HL-60/S4 treated with retinoic acid at 250 ng/mL for 4 days and 3 days (cell line): ENCODE data around the gene MAPK7.

Experiments
- in situ Hi-C: fragments of 300-500 bp; cut with MboI; formaldehyde crosslinking; loops from 2 replicates; pipeline ENCODE4 v1.7.0; 2022; ENCODE audit warnings: low sequenced_read_pairs

The MAPK7 gene

DNA sequence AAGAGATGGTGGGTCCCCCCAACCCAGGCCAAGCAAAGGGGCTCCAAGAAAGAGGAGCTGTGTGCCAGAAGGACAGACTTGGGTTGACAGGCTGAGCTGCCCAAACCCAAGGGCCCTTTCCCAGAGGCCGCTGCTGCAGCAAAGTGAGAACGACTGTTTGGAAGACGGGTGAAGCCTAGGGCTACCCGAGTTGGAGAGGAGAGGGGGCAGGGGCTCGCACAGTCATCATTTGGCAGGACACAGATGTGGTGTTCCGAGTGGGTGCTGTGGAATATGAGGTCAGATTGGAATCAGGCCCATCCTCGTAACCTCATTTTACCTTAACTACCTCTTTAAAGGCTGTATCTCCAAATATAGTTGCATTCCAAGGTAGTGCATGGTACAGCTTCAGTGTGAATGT is 14.0 kb downstream of the MAPK7 start:
- in situ Hi-C loops, result no loop called here

DNA sequence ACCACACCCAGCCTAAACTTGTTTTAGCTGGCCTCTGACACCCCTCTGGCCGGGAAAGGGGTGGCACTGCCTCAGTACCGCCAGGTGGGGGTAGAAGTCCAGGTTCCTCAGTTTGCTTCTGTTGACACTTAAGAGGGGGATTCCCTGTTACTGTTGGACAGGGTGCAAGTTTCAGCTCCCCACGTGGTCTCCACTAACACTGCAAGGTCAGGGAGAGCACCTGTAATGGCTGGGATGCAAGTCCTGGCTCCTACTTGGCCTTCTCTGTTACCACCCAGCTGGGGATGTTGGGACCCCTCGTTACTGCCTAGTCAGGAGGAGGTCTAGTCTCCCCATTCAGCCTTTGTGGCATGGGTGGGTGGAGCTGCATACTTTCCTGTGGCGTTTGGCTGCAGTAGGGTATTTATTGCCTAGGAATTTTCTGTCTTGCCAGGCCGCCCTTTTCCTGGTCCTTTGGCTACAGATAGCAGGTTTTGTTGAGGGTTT is 19.3 kb downstream of the MAPK7 start:
- in situ Hi-C loops, result no loop called here

DNA sequence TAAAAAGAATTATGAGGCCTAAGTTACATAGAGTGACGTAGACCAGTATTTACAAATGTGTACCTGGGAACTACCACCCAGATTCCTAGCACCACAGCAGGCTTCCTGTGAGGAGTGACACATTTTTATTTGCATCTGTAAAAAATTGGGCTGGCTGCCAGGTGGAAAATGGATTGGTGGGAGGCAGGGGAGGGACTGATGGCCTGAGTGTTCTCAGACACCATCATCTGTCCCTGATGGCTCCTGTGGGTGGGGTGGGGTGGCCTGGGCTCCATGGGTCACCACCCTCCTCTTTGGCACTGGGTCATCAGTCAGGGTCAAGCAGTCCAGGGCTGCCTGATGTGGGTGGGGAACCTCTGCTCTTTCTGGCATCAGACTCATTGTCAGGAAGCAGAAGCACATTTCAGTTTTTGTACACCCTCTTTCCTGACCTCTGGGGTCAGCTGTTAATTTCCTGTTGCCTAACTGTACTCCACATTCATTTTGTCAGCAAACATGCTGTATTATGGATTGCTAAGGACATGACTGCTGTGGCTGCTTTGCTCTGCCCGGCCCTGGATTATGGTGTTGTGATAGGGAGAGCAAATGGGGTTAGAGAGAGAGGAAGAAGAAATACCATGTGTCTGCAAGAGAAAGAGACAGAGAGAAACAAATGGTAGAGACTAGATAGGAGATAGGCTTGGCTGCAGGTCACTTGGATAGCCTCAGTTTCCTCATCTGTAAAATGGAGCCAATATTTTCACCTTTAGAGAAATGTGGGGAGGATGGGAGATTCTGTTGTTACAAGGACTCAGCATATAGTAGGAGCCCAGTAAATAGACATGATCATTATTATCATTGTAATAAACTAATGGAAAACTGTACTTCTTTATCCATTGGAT is 20.2 kb downstream of the MAPK7 start:
- in situ Hi-C loops, result no loop called here

DNA sequence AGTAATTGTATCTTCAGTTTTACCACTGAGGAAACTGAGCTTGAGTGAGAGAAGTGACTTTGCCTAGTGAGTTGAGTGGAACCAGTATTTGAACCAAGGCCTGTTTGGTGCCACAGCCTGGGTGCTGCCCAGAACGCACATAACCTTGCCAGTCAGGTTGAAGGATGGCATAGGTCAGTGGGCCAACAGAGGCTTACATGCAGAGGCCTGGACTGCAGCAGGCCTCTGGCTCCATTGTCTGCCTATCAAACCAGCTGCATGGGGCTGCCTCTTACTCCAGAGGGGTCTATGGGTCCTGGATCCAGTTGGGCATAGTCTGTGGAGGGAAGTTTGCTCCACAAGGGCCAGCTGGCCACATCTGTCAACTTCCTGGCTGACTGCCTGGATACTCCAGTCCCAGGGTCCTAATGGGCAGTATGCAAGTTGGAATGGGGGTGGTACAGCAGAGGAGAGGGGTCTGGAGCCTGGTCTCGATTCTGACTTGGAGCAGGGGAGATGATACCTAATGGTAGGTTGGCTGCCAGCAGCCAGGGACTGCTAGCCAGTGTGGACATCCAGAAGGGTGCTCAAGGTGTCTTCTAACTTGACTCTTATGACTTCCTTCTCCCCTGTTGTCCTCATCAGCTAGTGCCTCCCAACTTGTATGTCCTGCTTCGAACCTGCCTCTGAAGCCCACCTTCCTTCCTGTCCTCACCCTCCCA is 21.6 kb downstream of the MAPK7 start:
- in situ Hi-C loops, result no loop called here

DNA sequence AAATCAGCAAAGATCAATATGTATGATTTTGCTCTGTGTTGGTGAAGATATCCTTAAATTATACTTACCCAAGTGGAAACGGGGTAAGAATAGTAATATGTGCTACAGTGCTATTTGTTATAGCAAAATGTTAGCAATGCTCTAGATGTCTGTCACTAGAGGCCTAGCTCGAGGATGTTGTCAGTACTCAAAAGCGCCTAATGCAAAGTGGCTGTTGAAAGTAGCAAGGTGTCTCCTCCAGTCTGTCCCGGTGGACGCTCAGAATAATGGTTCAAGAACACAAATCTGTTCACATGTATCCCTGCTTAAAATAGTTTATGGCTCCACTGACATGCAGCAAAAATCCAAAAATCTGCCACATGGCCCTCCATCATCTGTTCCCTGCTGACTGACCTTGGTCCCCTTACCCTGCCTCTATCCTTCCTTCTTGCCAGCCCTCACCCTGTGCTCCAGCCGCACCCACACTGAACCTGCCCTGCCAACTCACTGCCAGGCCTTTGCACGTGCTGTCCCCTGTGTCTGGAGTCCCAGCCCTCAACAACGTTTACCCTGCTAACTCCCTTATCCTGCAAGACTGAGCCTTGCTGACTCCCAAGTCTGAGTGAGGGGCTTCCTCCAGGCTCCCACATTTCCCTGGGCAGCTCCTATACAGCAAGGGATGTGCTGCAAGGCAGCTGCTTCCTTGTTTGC is 23.2 kb downstream of the MAPK7 start:
- in situ Hi-C loops, result no loop called here

DNA sequence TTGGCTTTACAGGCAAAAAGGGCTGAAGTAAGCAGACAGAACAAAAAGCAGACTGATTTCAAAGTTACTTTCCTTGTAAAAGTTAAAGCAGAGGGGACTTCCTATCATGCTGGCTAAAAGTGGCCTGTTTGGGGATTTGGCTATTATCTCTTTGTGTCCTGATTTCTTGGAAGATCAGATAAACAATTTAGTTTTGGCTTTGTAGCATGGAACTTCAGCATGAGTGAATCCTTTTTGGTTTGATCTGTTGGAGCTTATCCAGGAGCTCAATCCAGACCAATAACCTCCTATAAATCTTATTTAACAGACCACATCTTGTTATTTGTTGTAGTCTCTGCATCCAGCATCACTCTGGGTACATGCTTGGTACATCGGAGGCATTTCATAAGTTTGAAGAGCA is 23.9 kb downstream of the MAPK7 start:
- in situ Hi-C loops, result no loop called here

DNA sequence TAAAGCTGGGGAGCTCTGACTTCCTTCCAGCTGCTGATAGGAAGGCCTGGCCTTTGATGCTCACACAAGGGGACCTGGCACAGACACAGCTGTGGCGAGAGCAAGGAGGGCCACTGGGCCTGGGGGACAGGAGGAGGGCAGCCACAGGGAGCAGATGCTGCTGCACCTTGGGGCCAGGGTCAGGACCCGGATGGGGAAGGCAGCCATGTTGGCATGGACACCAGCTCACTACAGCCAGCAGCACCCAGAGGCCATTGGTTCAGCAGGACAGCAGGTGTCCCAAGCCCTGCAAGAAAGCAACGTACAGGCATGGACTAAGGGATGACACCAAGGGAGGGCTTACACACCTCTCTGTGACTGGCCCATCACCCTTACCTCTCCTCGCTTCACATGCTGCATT is 24.7 kb downstream of the MAPK7 start:
- in situ Hi-C loops, result no loop called here

DNA sequence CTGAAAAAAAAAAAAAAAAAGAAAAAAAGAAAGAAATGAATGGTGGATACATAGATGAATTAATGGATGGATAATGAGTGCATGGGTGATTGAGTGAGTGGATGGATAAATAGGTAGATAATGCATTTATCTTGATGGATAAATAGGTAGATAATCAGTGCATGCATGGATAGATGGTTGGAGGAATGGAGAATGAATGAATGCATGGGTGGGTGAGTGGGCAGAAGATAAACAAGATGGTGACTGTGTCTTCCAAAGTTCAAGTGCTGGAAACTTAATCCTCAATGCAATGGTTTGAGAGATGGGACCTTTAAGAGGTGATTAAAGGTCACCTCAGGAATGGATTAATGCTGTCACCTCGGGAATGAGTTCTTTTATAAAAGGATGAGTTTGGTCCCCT is 26.0 kb downstream of the MAPK7 start:
- in situ Hi-C loops, result no loop called here

DNA sequence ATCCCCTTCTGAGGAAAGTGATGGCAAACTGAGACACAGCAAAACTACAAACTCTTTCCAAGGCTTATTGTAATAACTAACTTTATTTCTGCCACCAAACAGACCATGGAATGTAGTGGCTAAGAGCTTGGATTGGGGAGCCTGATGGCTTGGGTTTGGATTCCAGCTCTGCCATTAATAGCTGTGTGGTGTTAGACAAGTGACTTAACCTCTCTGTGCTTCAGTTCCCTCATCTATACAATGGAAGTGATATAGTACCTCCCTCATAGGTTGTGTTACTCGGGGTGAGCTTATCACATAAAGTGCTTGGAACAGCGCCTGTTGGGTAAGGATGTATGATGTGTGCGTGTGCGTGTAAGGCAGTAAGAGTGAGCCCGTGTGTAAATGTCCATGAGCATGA is 26.8 kb downstream of the MAPK7 start:
- in situ Hi-C loops, result no loop called here

DNA sequence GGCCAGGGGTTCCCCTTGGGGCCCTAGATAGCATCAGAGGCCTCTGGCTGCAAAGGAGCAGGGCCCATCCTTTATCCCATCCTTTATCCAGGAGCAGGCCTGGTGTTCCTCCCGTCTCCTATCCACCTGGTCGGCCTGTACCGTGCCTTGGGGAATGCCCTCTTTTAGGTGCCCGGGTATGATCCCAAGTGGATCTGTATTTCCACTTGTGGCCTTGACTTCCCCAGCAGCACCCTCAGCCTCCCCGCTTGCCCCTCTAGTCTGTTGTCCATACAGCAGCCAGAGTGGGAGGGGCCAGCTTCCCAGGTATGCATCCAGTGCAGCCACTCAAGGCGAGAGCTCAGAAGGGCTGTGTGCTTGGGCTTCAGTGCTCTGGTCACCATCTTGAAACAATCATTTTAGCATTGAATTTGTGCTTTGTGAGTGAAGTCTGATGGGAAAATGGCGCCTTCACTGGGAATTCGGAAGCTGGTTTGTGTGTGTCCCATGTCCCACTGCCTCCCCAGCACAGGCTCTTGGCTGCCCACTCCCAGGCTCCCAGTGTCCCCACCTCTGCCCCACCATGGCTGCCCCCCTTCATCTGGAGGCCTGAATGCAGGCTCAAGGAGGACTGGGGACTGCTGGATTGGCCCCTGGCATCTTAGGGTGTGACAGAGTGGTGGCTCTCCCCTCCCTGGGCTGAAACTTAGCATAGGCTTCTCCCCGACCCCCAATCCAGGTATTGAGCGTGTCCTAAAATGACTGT is 29.5 kb downstream of the MAPK7 start:
- in situ Hi-C loops, result no loop called here

DNA sequence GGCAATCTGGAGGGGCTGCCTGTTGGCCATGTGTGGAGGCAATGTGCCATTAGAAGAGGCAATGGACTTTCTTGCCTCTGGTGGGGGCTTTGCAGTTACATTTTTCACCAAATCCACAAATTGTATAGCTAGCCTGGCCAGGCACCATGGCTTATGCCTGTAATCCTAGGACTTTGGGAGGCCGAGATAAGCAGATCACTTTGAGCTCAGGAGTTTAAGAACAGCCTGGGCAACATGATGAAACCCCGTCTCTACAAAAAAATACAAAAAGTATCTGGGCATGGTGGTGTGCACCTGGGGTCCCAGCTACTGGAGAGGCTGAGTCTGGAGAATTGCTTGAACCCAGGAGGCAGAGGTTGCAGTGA is 30.0 kb downstream of the MAPK7 start:
- in situ Hi-C loops, result no loop called here

DNA sequence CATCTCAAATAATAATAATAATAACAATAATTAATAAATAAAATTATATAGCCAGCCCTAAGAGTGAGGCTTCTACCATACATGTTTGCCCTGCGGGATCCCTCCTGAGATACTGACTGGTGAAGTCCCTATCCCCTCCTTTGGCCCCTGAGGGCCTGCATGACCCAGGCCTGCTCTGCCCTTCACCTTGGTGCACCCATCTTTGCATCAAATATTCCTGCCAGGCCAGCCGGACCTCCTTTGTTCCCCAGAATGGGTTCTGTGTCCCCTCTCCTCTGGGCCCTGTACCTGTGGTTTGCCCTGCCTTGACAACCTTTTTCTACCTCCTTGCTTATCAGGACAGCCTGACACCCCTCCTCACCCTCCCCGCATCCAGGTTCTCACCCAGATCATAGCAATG is 30.8 kb downstream of the MAPK7 start:
- in situ Hi-C loops, result no loop called here

DNA sequence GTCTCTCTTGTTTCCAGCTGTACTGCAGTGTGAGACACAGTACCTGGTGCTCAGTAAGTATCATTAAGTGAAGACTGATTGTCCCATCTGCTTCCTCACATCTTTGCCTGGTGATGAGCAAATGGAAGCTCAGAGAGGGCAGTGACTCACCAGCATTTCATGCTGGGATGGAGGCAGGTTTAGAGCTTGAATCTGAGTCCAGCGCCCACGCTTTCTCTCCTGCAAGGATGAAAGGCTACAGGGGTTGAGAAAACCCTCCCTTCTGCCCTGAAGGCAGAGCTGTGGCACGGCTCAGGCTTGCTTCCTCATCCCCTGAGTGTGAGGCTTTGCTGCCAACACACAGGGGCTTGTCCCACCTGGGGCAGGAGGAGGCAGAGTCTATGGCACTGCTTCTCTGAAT is 31.2 kb downstream of the MAPK7 start:
- in situ Hi-C loops, result no loop called here

DNA sequence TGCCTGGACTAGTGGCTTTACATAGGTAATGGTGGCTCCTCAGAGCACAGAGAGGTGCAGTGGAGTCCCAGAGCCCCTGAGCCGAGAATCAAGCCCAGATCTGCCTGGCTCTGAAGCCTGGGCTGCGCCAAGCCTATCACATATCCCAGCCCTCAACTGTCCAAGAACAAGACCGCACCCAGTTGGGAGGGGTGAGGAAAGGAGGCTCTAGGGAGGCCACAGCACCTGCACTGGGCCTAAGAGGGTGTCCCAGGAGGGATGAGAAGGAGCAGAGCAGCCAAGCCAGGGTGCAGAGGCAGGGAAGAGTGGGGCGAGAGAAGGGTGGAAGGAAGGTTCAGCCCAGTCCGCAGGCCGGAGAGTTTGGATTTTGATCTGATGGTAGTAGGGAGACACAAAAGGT is 31.8 kb downstream of the MAPK7 start:
- in situ Hi-C loops, result no loop called here

DNA sequence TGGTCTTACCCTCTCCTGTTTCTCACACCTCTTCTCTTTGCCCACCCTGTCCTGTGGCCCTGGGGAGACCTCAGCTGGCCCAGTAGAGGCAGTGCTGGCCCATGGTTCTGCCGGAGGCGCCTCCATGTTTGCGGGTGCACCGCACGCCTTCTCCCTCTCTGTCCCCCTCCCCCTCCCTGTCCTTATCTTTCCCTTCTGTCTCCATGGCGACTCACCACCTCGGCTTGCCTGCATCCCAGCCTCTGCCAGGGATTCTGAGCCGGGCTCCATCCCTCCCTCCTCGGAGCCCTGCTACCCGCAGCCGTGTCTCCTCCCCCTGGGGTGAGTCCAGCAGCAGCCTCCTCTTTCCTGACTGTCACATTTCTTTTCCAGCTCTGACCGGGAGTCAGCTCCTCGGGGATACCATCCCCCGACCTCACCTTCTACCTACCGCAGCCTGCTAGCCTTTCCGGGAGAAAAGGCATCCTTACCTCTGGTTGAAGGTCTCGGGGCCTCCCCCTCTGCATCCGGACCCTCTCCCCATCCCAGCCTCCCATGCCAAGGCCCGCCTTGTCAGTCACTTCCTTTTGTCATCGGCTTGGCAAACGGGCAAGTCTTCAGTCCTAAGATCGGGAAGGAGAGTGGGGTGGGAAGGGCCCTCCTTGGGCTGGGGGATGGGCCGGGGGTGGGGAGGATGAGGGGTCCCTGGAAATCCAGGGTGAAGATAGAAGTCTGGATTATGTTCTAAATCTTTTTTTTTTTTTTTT is 32.8 kb downstream of the MAPK7 start, which contains the start of gene RNF112:
RNF112 (plus strand) TSS at position 358 of the 746 bp plus-strand sequence; CDS start at position 535, 177 bp downstream.
- in situ Hi-C loops, result no loop called here

DNA sequence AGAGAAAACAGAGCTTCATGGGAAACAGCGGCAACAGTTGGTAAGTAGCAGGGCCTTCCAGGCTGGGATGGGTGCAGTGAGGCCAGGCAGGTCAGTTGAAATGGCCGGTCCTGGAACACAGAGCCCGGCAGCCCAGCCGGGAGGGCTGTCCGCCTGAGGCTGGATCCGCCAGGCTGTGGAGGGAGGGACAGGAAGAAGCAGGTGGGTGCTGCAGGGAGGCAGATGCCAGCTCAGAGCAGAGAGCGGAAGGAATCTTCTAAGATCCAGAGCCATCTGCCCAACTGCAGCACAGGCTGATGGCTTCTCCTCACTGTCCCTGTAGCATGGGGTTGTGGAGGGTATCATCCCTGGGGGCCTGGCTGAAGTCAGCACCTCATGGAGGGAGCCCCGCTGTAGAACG is 33.3 kb downstream of the MAPK7 start:
- in situ Hi-C loops, result no loop called here

DNA sequence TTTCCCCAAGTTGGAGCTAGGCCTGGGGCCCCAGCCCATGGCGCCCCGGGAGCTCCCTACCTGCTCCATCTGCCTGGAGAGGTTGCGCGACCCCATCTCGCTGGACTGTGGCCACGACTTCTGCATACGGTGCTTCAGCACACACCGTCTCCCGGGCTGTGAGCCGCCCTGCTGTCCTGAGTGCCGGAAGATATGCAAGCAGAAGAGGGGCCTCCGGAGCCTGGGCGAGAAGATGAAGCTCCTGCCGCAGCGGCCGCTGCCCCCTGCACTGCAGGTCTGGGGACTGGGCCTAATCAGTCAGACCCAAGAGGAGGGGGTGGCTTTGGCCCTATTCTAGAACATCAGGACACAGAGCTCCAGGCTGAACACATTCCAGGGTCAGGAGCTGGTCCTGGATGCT is 34.2 kb downstream of the MAPK7 start:
- in situ Hi-C loops, result no loop called here

DNA sequence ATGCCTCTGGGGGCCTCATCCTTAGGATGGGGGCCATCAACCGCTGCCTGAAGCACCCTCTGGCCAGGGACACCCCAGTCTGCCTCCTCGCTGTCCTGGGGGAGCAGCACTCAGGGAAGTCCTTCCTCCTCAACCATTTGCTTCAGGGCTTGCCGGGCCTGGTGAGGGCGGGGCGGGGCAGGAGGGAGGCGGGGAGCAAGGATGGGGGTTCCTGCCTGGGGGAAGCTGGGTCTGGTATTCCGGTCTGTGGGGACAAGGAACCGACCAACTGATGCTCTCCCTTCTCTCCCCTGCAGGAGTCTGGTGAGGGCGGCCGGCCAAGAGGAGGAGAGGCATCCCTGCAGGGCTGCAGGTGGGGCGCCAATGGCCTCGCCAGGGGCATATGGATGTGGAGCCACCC is 34.7 kb downstream of the MAPK7 start:
- in situ Hi-C loops, result no loop called here

DNA sequence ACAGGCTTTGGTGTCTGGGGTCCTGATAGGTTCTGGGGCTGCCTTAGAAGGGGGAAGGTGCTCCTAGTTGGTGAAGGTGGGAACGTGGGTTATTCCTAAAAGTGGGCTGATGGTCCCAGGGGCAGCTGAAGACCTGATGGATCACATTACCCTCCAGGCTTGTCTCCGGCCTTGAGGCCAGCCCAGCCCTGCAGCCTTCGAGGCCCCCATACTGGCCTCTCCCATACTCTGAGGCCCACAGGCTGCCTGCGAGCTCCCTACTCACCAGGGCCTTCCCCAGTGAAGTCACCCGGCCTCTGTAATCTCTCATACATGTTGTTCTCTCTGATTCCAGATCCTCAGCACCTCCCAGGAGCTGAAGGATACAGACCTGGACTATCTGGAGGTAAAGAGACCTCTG is 35.5 kb downstream of the MAPK7 start:
- in situ Hi-C loops, result no loop called here
